Measurements from ENCODE around the gene GAS5. TPM values are rescaled to one million over a fixed set of nuclear protein-coding genes. Genes with fewer than 3 reads are reported as not detected.

GAS5 gene
- total and polyA plus RNA-seq, 9 of the 15 experiments (the other 6 are each of a cell fraction or from before 2014, with no cell fraction given) = 565 to 1,860 (median 1,006) TPM

- TF ChIP-seq JUND (IDR thresholded peaks at IDR 0.05; ENCODE audit: borderline replicate concordance, low read depth, low read length) = peak; percentile 94
- peak; percentile 91 for TF ChIP-seq JUND (tag; IDR thresholded peaks at IDR 0.05; ENCODE audit: borderline replicate concordance, low read depth, low read length)
- no peak for TF ChIP-seq KAT8 (IDR thresholded peaks at IDR 0.05; ENCODE audit: low read depth)
- peak; percentile 98 for TF ChIP-seq MTA3 (IDR thresholded peaks at IDR 0.05; ENCODE audit: borderline replicate concordance)
- peak; percentile 87 for TF ChIP-seq PHTF2 (CRISPR knock-in tag; IDR thresholded peaks at IDR 0.05)
- peak; percentile 85; the same call in 1 of the 2 replicates for TF ChIP-seq LCOR (CRISPR knock-in tag; IDR thresholded peaks at IDR 0.05)
- TF ChIP-seq ZNF57 (CRISPR knock-in tag; IDR thresholded peaks at IDR 0.05) = no peak
- 0 out of 2 replicates have a peak, but pooled peaks have one; percentile 25 for TF ChIP-seq ZNF76 (CRISPR knock-in tag; IDR thresholded peaks at IDR 0.05; ENCODE audit: borderline replicate concordance)
- no peak for TF ChIP-seq BDP1 (IDR thresholded peaks at IDR 0.05; ENCODE audit: insufficient read depth, insufficient read length)
- TF ChIP-seq CXXC5 (CRISPR knock-in tag; IDR thresholded peaks at IDR 0.05) = peak; percentile 93
- TF ChIP-seq PRPF4 (IDR thresholded peaks at IDR 0.05; ENCODE audit: insufficient read depth, low read depth, low read length, poor library complexity, severe bottlenecking) = no peak
- no peak for TF ChIP-seq PHB2 (IDR thresholded peaks at IDR 0.05; ENCODE audit: low read depth)
- TF ChIP-seq ATF1 (CRISPR knock-in tag; IDR thresholded peaks at IDR 0.05) = no peak; the same call in 1 of the 2 replicates
- TF ChIP-seq ATF1 (tag; IDR thresholded peaks at IDR 0.05) = peak; percentile 100
- no peak for TF ChIP-seq PPARD (CRISPR knock-in tag; IDR thresholded peaks at IDR 0.05)
- no peak for TF ChIP-seq ZNF785 (CRISPR knock-in tag; IDR thresholded peaks at IDR 0.05)
- TF ChIP-seq GABPB1 (CRISPR knock-in tag; IDR thresholded peaks at IDR 0.05) = no peak
- no peak; the same call in 1 of the 2 replicates for TF ChIP-seq ZBTB43 (CRISPR knock-in tag; IDR thresholded peaks at IDR 0.05)
- TF ChIP-seq SAP30 (IDR thresholded peaks at IDR 0.05; ENCODE audit: borderline replicate concordance, insufficient read depth, low read depth, low read length, poor library complexity, severe bottlenecking) = peak; percentile 87
- no peak for TF ChIP-seq STAG1 (CRISPR knock-in tag; IDR thresholded peaks at IDR 0.05; ENCODE audit: borderline replicate concordance)
- peak; percentile 84 to 87 for TF ChIP-seq SIN3A (IDR thresholded peaks at IDR 0.05; ENCODE audit: borderline replicate concordance in 2 of 2, control insufficient read depth in 1 of 2, low read depth in 2 of 2, low read length in 2 of 2)
- no peak; the same call in none of the 2 replicates for TF ChIP-seq ZNF609 (CRISPR knock-in tag; IDR thresholded peaks at IDR 0.05; ENCODE audit: borderline replicate concordance)
- TF ChIP-seq LARP7 (IDR thresholded peaks at IDR 0.05) = no peak
- peak; percentile 36 for TF ChIP-seq MEIS2 (IDR thresholded peaks at IDR 0.05; ENCODE audit: partially characterized antibody)
- TF ChIP-seq ILF3 (IDR thresholded peaks at IDR 0.05; ENCODE audit: borderline replicate concordance) = peak; percentile 93; the same call in 1 of the 2 replicates
These were observed at the start of gene GAS5 (continued) for GRCh38 chr1:173867753-173868265.
